Mucosa of descending colon (tissue), 3 donors: ENCODE results near the gene PCDH19. TPM values are rescaled to one million over a fixed set of nuclear protein-coding genes. Genes with fewer than 3 reads are reported as not detected.

Source experiments
- ATAC-seq: fragments of 200-7000 bp; cut with Tn5 transposase; one replicate; pipeline ENCODE4 v1.9.1; 2020; ENCODE audit warnings: mild to moderate bottlenecking, moderate library complexity
- DNase-seq, 3 donors: peaks; one replicate each; pipeline ENCODE4 v3.0.0-alpha.2; 2020
- H3K36me3 ChIP-seq: fragments of 200-600 bp; one replicate; pipeline ENCODE4 v1.8.0; 2021; ENCODE audit warnings: low read depth, mild to moderate bottlenecking
- H3K4me1 ChIP-seq: fragments of 200-600 bp; one replicate; pipeline ENCODE4 v1.8.0; 2021; ENCODE audit warnings: low read depth, mild to moderate bottlenecking
- H3K4me3 ChIP-seq: fragments of 200-600 bp; one replicate; pipeline ENCODE4 v1.8.0; 2021; ENCODE audit warnings: mild to moderate bottlenecking
- H3K9me3 ChIP-seq: fragments of 200-600 bp; one replicate; pipeline ENCODE4 v1.8.0; 2021; ENCODE audit warnings: mild to moderate bottlenecking
- intact Hi-C, 2 donors: fragments of 100-400 bp; cut with DNase I in 1 of 2; cut with micrococcal nuclease in 1 of 2; formaldehyde crosslinking; loops; one replicate each; pipeline versions ENCODE4 v1.11.0 to v1.11.1; 2022; cut with DNase I, micrococcal nuclease
- total RNA-seq, 3 donors: library from RNA; stranded (reverse); fragmentation: NEBNext Ultra II Directional in 2 of 3; extraction: Animal tissue kit (Norgen Biotek cat#: 25700) in 2 of 3; gene quantifications; one replicate each; pipeline versions ENCODE4 v1.2.1 to v1.2.4, GENCODE V29; 2021 to 2023
- TF ChIP-seq, protein P1 (sequence below): fragments of 200-600 bp; IDR thresholded peaks from one replicate; pipeline ENCODE4 v1.8.0; 2022; ENCODE audit warnings: antibody characterized with exemption, mild to moderate bottlenecking
- donor health status: DM: no; HTN: no; CAD: no; lungs with moderate emphysema.
- donor health status: DM: no; HTN: no; CAD: no.
- donor health status: DM: no; HTN: yes; CAD: no.

Gene PCDH19
- total RNA-seq, 3 donors from 2014 or later, result 1.0 to 2.0 (median 1.7) TPM

GRCh38 chrX:100315566-100315965 lies 94.5 kb downstream of the PCDH19 start:
- TF ChIP-seq, protein P1, sequence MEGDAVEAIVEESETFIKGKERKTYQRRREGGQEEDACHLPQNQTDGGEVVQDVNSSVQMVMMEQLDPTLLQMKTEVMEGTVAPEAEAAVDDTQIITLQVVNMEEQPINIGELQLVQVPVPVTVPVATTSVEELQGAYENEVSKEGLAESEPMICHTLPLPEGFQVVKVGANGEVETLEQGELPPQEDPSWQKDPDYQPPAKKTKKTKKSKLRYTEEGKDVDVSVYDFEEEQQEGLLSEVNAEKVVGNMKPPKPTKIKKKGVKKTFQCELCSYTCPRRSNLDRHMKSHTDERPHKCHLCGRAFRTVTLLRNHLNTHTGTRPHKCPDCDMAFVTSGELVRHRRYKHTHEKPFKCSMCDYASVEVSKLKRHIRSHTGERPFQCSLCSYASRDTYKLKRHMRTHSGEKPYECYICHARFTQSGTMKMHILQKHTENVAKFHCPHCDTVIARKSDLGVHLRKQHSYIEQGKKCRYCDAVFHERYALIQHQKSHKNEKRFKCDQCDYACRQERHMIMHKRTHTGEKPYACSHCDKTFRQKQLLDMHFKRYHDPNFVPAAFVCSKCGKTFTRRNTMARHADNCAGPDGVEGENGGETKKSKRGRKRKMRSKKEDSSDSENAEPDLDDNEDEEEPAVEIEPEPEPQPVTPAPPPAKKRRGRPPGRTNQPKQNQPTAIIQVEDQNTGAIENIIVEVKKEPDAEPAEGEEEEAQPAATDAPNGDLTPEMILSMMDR, result no peak
- Histone ChIP-seq H3K4me1 (no peaks in the 10 kb centered on the region), H3K4me3 (no peak overlapping the region), H3K9me3 (no peaks in the 10 kb centered on the region), H3K36me3 (no peaks in the 10 kb centered on the region)
- ATAC-seq, result no peak
- DNase-seq, result no peak
- intact Hi-C loops, result no loop called here

DNA sequence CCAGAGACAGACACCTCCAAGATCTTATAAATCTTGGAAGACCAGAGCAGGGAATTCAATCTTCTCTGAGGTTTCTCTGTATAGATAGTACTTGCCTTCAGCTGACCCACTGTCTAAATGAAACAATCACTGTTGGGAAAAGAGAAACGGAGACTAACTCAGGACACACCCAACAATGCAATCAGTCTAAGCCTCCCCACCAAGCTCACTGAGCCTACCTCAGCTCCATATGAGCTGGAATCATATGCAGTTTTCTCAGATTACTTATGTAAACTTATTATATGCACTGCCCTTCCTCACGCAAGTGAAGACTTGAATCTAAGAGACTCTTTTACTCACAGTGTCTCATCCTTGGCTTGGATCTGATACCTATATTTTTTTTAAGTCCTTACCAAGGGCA lies 110.5 kb downstream of the PCDH19 start:
- no peak overlapping the region for H3K4me3 ChIP-seq
- intact Hi-C loops, result no loop called here
- H3K36me3 ChIP-seq, result no peaks in the 10 kb centered on the region
- DNase-seq, result no peak
- TF ChIP-seq, protein P1, result no peak
- H3K4me1 ChIP-seq, result no peaks in the 10 kb centered on the region
- no peaks in the 10 kb centered on the region for H3K9me3 ChIP-seq
- ATAC-seq, result no peak

DNA sequence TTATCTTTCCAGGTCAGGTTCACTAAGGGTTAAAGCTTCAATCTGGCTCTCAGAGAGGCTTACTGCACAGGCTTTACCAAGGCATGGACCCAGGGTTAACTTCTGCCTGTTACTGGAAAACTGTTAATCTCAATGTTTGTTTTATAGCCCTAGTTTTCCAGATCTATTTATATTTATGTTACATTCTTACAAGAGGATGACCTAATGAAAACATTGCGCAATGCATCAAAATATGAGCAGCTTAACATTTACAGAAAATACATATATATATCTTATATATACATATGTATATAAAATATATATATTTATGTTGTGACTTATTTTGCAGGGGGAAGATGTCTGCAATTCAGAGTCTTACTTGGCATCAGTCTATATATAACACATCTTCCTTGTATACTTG lies 112.3 kb downstream of the PCDH19 start:
- Histone ChIP-seq H3K9me3 (no peaks in the 10 kb centered on the region), H3K4me3 (no peak overlapping the region), H3K36me3 (no peaks in the 10 kb centered on the region), H3K4me1 (no peaks in the 10 kb centered on the region)
- intact Hi-C loops, result no loop called here
- DNase-seq (no peak), ATAC-seq (no peak)
- TF ChIP-seq, protein P1, result no peak

GRCh38 chrX:100296183-100296753 lies 113.8 kb downstream of the PCDH19 start:
- Histone ChIP-seq H3K4me3 (no peak overlapping the region), H3K4me1 (no peaks in the 10 kb centered on the region), H3K9me3 (no peaks in the 10 kb centered on the region), H3K36me3 (no peaks in the 10 kb centered on the region)
- intact Hi-C loops, result no loop called here
- DNase-seq (peak in 1 of 3 donors; percentile 9), ATAC-seq (no peak)
- TF ChIP-seq, protein P1, result no peak

DNA sequence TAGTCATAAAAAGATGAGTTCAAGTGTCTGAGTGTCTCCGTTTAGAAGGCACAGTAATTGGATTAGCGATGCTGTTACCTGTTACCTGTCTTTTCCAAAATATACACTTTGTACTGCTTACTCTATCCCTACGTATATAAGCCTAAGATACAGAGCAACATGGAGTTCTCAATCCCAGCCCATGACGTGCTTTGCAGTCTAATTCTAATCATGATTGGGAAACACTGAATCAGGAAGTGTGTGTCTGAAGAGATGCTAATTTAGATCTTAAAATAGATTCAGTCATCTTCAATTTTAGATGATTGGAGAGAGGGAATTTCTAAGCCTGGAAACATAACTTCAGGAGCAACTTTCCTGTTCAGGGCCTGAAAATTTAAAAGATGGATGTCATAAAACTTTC lies 115.1 kb downstream of the PCDH19 start:
- no peaks in the 10 kb centered on the region for H3K4me1 ChIP-seq
- ATAC-seq, result no peak
- intact Hi-C loops, result no loop called here

More for the DNA sequence above, 115.1 kb downstream of the PCDH19 start:
- no peak for DNase-seq
- no peaks in the 10 kb centered on the region for H3K36me3 ChIP-seq
- no peak overlapping the region for H3K4me3 ChIP-seq
- H3K9me3 ChIP-seq, result no peaks in the 10 kb centered on the region
- TF ChIP-seq, protein P1, result no peak
